IPS-NIHi11 (cell line): ENCODE results near the gene SOX1.
A peak's percentile ranks its signal among the peaks of the same experiment; 100 is the strongest.

Experiments used
- DNase-seq: peaks from one replicate; pipeline ENCODE4 v3.0.0; 2012; ENCODE audit warnings: mixed read lengths, low spot score

SOX1 gene

GRCh38 chr13:112067116-112067741 lies at the start of gene SOX1:
SOX1 (plus strand) TSS chr13:112067149; CDS start chr13:112067659, 510 bp downstream.
- no peak for DNase-seq

GRCh38 chr13:112024577-112024976 lies 42.4 kb upstream of the SOX1 start:
- no peak for DNase-seq

- DNase-seq = no peak
These were observed 39.7 kb upstream of the SOX1 start for GRCh38 chr13:112027250-112027649.

GRCh38 chr13:112028481-112028880 lies 38.5 kb upstream of the SOX1 start:
- DNase-seq = no peak

GRCh38 chr13:112029143-112029542 lies 37.8 kb upstream of the SOX1 start:
- no peak for DNase-seq

GRCh38 chr13:112032186-112032993 lies 34.6 kb upstream of the SOX1 start:
- DNase-seq = no peak

GRCh38 chr13:112034231-112034630 lies 32.7 kb upstream of the SOX1 start:
- DNase-seq = no peak

GRCh38 chr13:112034846-112035245 lies 32.1 kb upstream of the SOX1 start:
- DNase-seq = no peak

- DNase-seq = no peak
These were observed 24.5 kb upstream of the SOX1 start for GRCh38 chr13:112042496-112042895.

- DNase-seq = no peak
These were observed 14.7 kb upstream of the SOX1 start for GRCh38 chr13:112052213-112052612.

- peak; percentile 68 for DNase-seq
These were observed 13.7 kb upstream of the SOX1 start for GRCh38 chr13:112053167-112053743.

- no peak for DNase-seq
These were observed 13.0 kb upstream of the SOX1 start for GRCh38 chr13:112053744-112054615.

- no peak for DNase-seq
These were observed 12.3 kb upstream of the SOX1 start for GRCh38 chr13:112054616-112055015.

GRCh38 chr13:112055036-112055914 lies 11.7 kb upstream of the SOX1 start:
- DNase-seq = no peak

- no peak for DNase-seq
These were observed 11.1 kb upstream of the SOX1 start for GRCh38 chr13:112055915-112056269.

- DNase-seq = peak; percentile 83
These were observed 10.6 kb upstream of the SOX1 start for GRCh38 chr13:112056284-112056727.

GRCh38 chr13:112056739-112057438 lies 10.1 kb upstream of the SOX1 start:
- no peak for DNase-seq

GRCh38 chr13:112057439-112057735 lies 9.6 kb upstream of the SOX1 start:
- DNase-seq = no peak

GRCh38 chr13:112057736-112058518 lies 9.0 kb upstream of the SOX1 start:
- DNase-seq = no peak

- DNase-seq = no peak
These were observed 8.5 kb upstream of the SOX1 start for GRCh38 chr13:112058519-112058873.
